Activated T-cell treated with anti-CD3 and anti-CD28 coated beads, Interleukin-2, amount 50 U/mL, for 4 hours (primary cell): ENCODE measurements around the gene PCDH10. TPM values are rescaled to one million over a fixed set of nuclear protein-coding genes. Genes with fewer than 3 reads are reported as not detected.
"Not testable (repeated sequence)": the region's sequence is repeated elsewhere in the genome, so short reads cannot be mapped to it uniquely, and the experiment has no call there.

Experiments
- ATAC-seq, 2 donors: fragments of 200-7000 bp; cut with Tn5 transposase; one replicate each; pipeline ENCODE4 v1.10.0; 2021
- DNase-seq: peaks from one replicate; pipeline ENCODE4 v3.0.0-alpha.2; 2020
- H3K27me3 Mint-ChIP-seq: one replicate; pipeline ENCODE4 v1.8.0; 2021; ENCODE audit warnings: low read depth, mixed read lengths
- H3K36me3 Mint-ChIP-seq: one replicate; pipeline ENCODE4 v1.8.0; 2022; ENCODE audit warnings: mixed read lengths; ENCODE audit not compliant: insufficient read depth
- H3K4me1 Mint-ChIP-seq: one replicate; pipeline ENCODE4 v1.8.0; 2021; ENCODE audit warnings: low read depth, mixed read lengths
- H3K4me3 Mint-ChIP-seq: one replicate; pipeline ENCODE4 v1.8.0; 2021; ENCODE audit warnings: mild to moderate bottlenecking, moderate library complexity, mixed read lengths
- H3K9me3 Mint-ChIP-seq: one replicate; pipeline ENCODE4 v1.8.0; 2021; ENCODE audit warnings: mixed read lengths
- total RNA-seq, 3 donors: library from RNA; stranded (reverse); gene quantifications; one replicate each; pipeline ENCODE4 v1.2.1, GENCODE V29; 2021

The PCDH10 gene
- total RNA-seq, 3 donors from 2014 or later: not detected

DNA sequence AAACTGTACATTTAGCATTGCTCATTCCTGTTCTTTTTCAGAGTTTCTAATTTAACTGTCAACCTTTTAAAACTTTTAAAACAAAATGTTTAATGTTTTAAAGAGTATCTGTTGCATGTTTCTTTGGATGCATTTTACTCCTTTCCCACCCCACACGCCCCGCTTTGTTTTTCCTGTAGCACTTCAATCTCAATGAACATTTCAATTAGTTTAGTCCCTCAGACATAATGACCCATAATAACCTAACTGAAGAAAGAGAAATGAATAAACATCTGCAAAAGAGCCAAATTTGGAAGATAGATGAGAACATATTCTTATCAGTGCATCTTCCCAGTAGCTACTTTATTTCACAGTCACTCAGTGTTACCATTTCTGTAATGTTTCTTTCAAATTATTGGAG, 7.5 kb downstream of the PCDH10 start:
- Mint-ChIP-seq H3K4me3 (no peak overlapping the region), H3K36me3 (no peaks in the 10 kb centered on the region), H3K9me3 (no peaks in the 10 kb centered on the region), H3K27me3 (peaks cover 11% of the 10 kb centered on the region), H3K4me1 (no peaks in the 10 kb centered on the region)
- ATAC-seq (no peak), DNase-seq (no peak)

DNA sequence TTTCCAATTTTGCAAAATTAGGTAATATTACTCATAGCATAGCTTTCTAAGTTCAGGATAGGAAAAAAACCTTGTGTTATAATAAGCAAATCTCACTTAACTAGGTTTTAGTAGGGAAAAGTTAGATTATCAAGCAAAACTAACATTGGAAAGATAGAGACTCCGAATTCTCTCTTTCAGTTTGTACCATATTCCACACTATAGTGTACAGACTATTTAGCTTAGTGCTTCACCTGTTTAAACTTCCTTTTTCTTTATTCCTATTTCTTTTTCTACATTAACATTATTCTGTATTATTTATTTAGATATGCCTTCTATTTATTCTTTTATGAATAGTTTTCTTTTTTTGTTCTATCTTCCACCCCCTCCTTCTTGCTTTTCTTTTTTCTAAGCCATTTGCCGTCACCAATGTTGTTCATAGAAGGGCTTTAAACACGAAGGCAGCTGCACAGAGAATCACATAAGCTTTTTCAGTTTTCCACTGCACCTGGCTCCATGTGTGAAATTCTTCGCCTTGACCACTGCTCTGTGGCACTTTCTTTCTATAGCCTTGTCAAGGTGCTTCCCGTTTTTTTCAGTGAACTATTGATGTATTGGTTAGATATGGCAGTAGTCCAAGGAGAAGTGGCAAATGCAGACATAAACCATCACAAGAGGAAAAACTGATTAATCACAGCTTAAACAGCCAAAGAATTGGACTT, 8.5 kb downstream of the PCDH10 start:
- Mint-ChIP-seq H3K9me3 (no peaks in the 10 kb centered on the region), H3K4me1 (no peaks in the 10 kb centered on the region), H3K27me3 (peaks cover 5% of the 10 kb centered on the region), H3K4me3 (no peak overlapping the region), H3K36me3 (no peaks in the 10 kb centered on the region)
- DNase-seq (no peak), ATAC-seq (no peak)

DNA sequence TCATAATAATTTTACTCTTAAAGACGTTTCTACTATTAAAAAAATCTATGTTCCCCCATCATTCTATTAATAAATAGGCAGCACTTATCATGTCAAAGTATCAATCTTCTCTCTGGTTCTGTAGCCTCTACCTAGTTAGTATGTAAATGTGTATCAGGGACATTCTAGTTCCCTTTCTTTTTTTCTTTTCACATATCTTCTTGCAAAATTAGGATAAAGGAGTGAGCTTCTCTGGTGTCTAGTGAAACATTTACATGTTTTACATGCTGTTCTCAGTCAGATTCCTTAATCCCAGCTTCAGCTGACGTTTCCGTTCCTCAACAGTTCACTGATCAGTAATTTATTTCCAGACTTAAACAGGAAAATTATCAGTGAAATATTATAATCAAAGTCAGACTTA, 11.8 kb downstream of the PCDH10 start:
- no peaks in the 10 kb centered on the region for H3K27me3 Mint-ChIP-seq
- no peak overlapping the region for H3K4me3 Mint-ChIP-seq
- no peaks in the 10 kb centered on the region for H3K9me3 Mint-ChIP-seq
- no peaks in the 10 kb centered on the region for H3K4me1 Mint-ChIP-seq
- DNase-seq: no peak
- no peaks in the 10 kb centered on the region for H3K36me3 Mint-ChIP-seq
- ATAC-seq: no peak

DNA sequence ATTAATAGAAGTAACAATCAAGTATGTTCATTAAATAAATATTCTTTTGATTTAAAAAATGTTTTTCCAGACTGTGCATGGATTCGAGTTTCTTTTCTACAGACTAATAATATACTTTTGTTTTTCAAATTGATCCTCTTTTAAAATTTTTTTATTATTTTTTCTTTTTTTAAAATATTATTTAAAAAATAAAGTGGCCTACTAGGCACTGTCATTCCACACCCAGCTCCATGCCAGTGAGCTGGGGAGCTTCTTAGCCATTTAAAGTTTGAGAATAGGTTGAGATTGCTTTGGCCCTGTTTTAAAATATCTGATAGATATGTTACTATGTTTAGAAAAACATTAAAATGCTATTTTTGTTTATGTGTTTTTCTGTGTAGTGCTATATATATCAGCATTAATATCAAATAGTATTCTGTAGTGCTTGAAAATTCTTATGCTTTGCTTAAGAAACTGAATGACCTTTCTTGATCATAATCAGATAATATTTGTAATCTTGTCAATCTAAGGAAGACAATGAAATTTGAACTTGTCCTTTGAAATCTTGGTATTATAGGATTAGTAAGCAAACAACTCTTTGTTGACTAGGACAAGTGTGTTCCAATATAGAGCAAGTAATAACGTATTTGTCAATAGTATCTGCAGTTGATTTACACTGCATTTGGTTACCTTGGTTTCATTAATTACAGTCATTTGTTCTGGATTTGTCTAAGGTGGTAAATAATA, 12.6 kb downstream of the PCDH10 start:
- ATAC-seq (no peak), DNase-seq (no peak)
- no peaks in the 10 kb centered on the region for H3K9me3 Mint-ChIP-seq
- no peak overlapping the region for H3K4me3 Mint-ChIP-seq
- no peaks in the 10 kb centered on the region for H3K4me1 Mint-ChIP-seq
- H3K36me3 Mint-ChIP-seq: no peaks in the 10 kb centered on the region
- H3K27me3 Mint-ChIP-seq: no peaks in the 10 kb centered on the region

DNA sequence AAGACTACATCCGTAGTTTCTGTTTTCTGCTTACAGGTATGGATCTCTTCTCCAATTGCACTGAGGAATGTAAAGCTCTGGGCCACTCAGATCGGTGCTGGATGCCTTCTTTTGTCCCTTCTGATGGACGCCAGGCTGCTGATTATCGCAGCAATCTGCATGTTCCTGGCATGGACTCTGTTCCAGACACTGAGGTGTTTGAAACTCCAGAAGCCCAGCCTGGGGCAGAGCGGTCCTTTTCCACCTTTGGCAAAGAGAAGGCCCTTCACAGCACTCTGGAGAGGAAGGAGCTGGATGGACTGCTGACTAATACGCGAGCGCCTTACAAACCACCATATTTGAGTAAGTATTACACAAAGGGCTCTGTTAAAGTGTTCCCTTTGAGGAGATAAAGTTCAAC, 13.8 kb downstream of the PCDH10 start:
- ATAC-seq: no peak
- Mint-ChIP-seq H3K4me1 (no peaks in the 10 kb centered on the region), H3K36me3 (no peaks in the 10 kb centered on the region), H3K9me3 (no peaks in the 10 kb centered on the region), H3K4me3 (no peak overlapping the region), H3K27me3 (no peaks in the 10 kb centered on the region)
- DNase-seq: no peak

DNA sequence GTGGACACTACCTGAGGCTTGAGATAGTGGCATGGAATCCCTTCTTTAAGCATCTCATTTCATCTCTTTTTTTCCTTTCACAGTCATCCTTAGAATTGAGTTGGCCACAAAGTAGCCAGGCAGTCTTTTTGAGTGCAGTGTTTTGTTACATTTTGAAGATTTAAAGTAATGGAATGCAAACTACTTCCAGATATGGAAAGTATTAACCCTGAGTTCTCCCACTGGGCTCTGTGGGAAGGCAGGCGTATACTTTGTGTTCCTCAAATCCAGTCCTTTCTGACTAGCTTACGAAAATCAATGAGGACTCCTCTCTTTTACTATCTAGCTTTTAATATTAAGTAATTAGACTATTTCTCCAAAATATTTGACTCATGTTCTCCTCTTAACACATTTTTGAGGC, 29.9 kb downstream of the PCDH10 start:
- no peak for ATAC-seq

DNA sequence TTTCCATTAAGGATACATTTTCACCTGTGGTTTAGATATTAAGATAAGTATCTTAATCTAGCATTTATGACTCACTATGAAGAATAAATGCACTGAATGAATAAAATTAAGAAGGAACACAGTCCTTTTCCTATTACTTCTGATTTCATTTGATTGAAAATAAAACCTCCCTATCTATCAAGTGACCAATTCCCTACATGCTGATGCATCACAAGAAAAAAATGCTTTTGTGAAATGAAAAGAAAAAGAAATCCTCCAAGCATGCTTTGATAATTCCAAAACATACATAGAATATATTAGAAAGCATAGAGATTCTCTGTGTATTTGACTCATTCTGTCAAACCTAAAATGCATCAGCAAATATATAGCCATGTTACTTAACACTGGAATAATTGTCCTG, 37.1 kb downstream of the PCDH10 start:
- Mint-ChIP-seq H3K27me3 (no peaks in the 10 kb centered on the region), H3K4me3 (no peak overlapping the region), H3K9me3 (peaks cover 4% of the 10 kb centered on the region), H3K36me3 (no peaks in the 10 kb centered on the region), H3K4me1 (no peaks in the 10 kb centered on the region)
- ATAC-seq (no peak), DNase-seq (no peak)

More for the DNA sequence above, 29.9 kb downstream of the PCDH10 start:
- no peak for DNase-seq
- H3K4me1 Mint-ChIP-seq: no peaks in the 10 kb centered on the region
- no peak overlapping the region for H3K4me3 Mint-ChIP-seq
- peaks cover 4% of the 10 kb centered on the region for H3K9me3 Mint-ChIP-seq
- H3K36me3 Mint-ChIP-seq: no peaks in the 10 kb centered on the region
- no peaks in the 10 kb centered on the region for H3K27me3 Mint-ChIP-seq

DNA sequence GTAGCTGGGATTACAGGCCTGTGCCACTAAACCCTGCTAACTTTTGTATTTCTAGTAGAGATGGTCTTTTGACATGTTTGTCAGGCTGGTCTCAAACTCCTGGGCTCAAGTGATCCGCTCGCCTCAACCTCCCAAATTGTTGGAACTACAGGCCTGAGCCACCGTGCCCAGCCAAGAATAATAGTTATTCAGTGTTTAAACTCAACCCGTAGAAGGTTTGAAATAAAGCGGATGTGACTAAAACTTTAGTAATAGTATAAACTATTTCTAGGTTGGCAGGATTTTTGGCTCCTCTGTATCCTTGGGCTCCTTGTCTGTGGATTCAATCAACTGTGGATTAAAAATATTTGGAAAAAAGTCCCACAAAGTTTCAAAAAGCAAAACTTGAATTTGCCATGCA, 37.8 kb downstream of the PCDH10 start:
- no peak for DNase-seq
- Mint-ChIP-seq H3K27me3 (no peaks in the 10 kb centered on the region), H3K4me1 (no peaks in the 10 kb centered on the region), H3K4me3 (no peak overlapping the region), H3K9me3 (no peaks in the 10 kb centered on the region), H3K36me3 (no peaks in the 10 kb centered on the region)
- no peak for ATAC-seq

DNA sequence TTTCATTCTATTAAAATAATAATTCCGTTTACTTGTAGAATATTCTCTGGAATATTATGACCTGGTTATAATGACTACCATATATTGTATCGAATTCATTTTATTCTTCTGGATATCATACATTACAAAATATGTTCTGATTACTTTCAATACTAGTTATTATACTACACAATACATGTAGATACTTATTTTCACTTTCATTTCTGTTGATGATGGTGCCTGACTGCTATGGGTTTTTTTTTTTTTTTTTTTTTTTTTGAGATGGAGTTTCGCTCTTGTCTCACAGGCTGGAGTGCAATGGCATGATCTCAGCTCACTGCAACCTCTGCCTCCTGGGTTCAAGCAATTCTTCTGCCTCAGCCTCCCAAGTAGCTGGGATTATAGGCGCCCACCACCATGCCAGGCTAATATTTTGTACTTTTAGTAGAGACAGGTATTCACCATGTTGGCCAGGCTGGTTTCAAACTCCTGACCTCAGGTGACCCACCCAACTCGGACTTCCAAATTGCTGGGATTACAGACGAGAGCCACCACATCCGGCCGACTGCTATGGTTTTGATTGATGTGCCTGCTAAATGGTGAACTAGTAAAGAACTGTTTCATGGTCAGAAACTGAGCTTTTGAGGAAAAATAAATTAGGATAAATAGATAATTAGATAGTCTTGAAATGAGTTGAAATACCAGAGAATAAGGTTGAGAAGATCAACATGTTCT, 39.5 kb downstream of the PCDH10 start:
- Mint-ChIP-seq H3K36me3 (no peaks in the 10 kb centered on the region), H3K4me3 (no peak overlapping the region), H3K9me3 (no peaks in the 10 kb centered on the region), H3K27me3 (no peaks in the 10 kb centered on the region), H3K4me1 (no peaks in the 10 kb centered on the region)
- DNase-seq: no peak
- ATAC-seq: no peak

DNA sequence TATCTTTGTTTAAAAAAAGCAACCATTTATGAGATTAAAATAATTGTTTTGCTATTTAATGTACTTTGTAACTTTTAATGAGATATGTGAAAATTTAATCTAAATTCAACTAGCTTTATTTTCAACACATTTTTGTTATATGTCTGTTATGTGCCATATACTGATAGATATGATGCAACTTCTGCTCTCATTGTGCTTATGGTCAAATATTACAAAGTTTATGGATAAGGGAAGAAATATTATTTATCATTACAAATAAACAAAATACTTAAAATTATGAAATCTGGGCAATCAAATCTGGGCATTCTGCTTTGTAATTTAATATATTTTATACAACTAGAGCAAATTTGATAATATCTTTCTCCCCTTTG, 40.0 kb downstream of the PCDH10 start:
- no peaks in the 10 kb centered on the region for H3K36me3 Mint-ChIP-seq
- DNase-seq: no peak
- ATAC-seq: no peak
- no peaks in the 10 kb centered on the region for H3K4me1 Mint-ChIP-seq
- no peak overlapping the region for H3K4me3 Mint-ChIP-seq
- H3K27me3 Mint-ChIP-seq: no peaks in the 10 kb centered on the region
- H3K9me3 Mint-ChIP-seq: no peaks in the 10 kb centered on the region

DNA sequence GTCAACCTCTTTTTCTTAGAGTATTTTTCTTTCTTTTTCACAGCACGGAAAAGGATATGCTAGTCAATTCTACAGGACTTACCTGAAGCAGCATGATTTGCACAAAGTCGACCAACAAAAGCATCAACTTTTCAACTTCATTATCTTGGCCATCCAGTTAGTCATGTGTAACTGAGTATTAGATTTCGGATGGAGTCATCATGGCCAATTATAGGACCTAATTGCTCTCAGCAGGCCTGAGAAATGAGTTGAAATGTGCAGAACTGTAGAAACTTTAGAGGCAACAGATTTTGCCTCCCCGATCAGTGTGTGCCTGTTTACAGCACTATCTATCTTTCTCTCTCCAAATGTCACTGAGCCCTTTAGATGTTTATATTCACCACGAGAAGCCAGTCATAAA, 41.0 kb downstream of the PCDH10 start:
- no peaks in the 10 kb centered on the region for H3K36me3 Mint-ChIP-seq
- H3K27me3 Mint-ChIP-seq: no peaks in the 10 kb centered on the region
- H3K9me3 Mint-ChIP-seq: no peaks in the 10 kb centered on the region
- no peaks in the 10 kb centered on the region for H3K4me1 Mint-ChIP-seq
- ATAC-seq: no peak
- no peak for DNase-seq
- no peak overlapping the region for H3K4me3 Mint-ChIP-seq

DNA sequence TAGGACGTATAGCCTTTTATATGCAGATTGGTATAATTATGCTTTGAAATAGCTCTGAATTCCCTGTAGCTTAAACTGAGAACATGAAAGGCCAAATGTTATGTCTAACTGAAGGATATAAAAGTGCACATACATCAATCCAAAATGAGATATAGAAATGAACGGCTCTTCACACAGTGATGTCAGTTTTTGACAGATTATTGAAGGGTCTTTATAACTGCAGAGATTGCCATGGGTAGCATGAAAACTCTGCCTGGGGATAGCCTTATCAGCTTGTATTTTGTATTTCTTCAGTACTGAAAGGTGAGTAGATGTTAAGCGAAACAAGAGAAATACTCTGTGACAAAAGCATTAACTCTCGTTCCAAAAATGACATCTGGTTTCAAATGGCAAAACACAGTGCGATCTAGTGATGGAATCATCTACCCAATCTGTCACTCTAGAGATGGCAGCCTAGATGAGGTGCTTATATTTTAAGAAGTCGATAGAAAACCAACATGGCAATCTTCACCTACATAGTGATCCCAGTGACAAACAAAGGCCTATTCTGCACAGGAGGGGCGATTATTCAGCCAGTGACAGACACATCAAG, 59.7 kb downstream of the PCDH10 start:
- ATAC-seq (no peak), DNase-seq (no peak)
- no peaks in the 10 kb centered on the region for H3K36me3 Mint-ChIP-seq
- H3K9me3 Mint-ChIP-seq: peaks cover 4% of the 10 kb centered on the region
- no peaks in the 10 kb centered on the region for H3K27me3 Mint-ChIP-seq
- H3K4me1 Mint-ChIP-seq: no peaks in the 10 kb centered on the region
- no peak overlapping the region for H3K4me3 Mint-ChIP-seq

DNA sequence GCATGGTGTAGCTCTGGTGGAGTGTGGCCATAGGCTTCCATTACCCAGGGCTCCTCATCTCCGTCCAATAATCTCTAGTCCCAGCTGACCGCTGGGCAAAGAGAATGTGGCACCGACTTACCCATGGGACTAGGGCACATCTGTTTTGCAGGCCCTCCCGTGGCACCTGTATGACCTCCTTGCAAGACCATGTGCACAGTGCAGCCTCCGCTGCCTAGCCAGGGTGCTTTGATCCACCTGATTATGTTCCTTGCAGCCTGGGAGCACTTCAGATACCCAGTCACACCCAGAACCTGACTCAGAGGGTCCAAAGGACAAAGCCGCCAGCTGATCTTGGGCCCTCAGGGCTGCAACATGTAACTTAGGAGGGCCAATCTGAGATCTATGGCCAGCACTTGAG, 84.8 kb downstream of the PCDH10 start:
- Mint-ChIP-seq H3K4me3 (no peak overlapping the region), H3K9me3 (peaks cover 9% of the 10 kb centered on the region), H3K36me3 (no peaks in the 10 kb centered on the region), H3K27me3 (no peaks in the 10 kb centered on the region), H3K4me1 (no peaks in the 10 kb centered on the region)
- no peak for ATAC-seq
- no peak for DNase-seq

DNA sequence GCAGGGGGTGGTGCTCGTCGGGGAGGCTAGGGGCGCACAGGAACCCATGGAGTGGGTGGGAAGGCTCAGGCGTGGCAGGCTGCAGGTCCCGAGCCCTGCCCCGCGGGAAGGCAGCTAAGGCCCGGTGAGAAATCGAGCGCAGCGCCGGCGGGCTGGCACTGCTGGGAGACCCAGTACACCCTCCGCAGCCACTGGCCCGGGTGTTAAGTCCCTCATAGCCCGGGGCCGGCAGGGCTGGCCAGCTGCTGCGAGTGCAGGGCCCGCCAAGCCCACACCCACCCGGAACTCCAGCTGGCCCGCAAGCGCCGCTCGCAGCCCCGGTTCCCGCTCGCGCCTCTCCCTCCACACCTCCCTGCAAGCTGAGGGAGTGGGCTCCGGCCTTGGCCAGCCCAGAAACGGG, 91.4 kb downstream of the PCDH10 start:
- ATAC-seq, DNase-seq: not testable (repeated sequence)

More for the DNA sequence above, 91.4 kb downstream of the PCDH10 start:
- H3K9me3 Mint-ChIP-seq, H3K27me3 Mint-ChIP-seq, H3K4me3 Mint-ChIP-seq, H3K36me3 Mint-ChIP-seq, H3K4me1 Mint-ChIP-seq: not testable (repeated sequence)
